BJ (cell line): ENCODE results near the gene TBC1D28. TPM values are rescaled to one million over a fixed set of nuclear protein-coding genes. Genes with fewer than 3 reads are reported as not detected.
A peak's percentile ranks its signal among the peaks of the same experiment; 100 is the strongest.
"Not testable (repeated sequence)": the region's sequence is repeated elsewhere in the genome, so short reads cannot be mapped to it uniquely, and the experiment has no call there.

ENCODE experiments used
- CTCF ChIA-PET: fragments of 350-600 bp; formaldehyde crosslinking; extraction: SDS; loops from one replicate; lab custom pipeline; 2021; ENCODE audit warnings: antibody characterized with exemption, inconsistent platforms; lab: Yijun Ruan, JAX
- POLR2A ChIA-PET: fragments of 300-600 bp; sonication (Branson Sonifier 250); formaldehyde crosslinking; extraction: SDS; loops from one replicate; lab custom pipeline; 2021; ENCODE audit warnings: antibody characterized with exemption; lab: Charles Lee
- DNase-seq: peaks from one replicate; pipeline ENCODE4 v3.0.0-alpha.2; 2011; ENCODE audit warnings: low read depth
- H3K27me3 ChIP-seq: 2 replicates; pipeline ENCODE4 v1.6.0; 2011; ENCODE audit warnings: low read length; ENCODE audit not compliant: control insufficient read depth, insufficient read depth
- H3K36me3 ChIP-seq: 2 replicates; pipeline ENCODE4 v1.5.1; 2011; ENCODE audit warnings: low read length; ENCODE audit not compliant: control insufficient read depth, insufficient read depth
- H3K4me3 ChIP-seq: 2 replicates; pipeline ENCODE4 v1.5.1; 2011; ENCODE audit warnings: low read depth, mild to moderate bottlenecking, control low read depth, low read length
- polyA minus RNA-seq: library from RNA; depleted of rRNA, polyadenylated mRNA; stranded (reverse); fragments of >200 nt; gene quantifications from 2 replicates; pipeline ENCODE4 v1.2.3, GENCODE V29; 2011; rRNA and poly(A)+ RNA removed
- polyA plus RNA-seq: library from polyadenylated mRNA; depleted of rRNA; stranded (reverse); fragments of >200 nt; gene quantifications from 2 replicates; pipeline ENCODE4 v1.2.3, GENCODE V29; 2011; rRNA removed

TBC1D28 gene
- polyA plus RNA-seq (not detected in 2 replicates), polyA minus RNA-seq (not detected in 2 replicates)

DNA sequence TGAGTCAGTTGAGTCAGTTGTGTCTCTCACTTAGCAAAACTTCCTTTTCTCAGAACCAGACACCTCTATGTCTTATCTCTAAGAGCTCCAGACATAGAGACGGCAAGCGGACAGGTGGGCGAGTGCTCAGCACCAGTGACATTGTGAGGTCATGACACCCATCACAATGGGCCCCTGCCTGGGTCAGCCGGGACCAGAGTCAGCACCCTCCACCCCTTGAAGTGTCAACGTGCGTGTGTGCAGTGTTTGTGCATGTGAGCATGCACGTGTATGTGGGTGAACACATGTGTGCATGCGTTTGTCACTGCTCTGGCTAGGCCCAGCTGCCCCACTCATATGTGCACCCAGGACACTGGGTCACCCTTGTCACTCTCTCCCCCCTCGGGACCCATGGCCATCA, at the start of gene TBC1D28:
TSS of gene TBC1D28 (minus strand) at position 101 of the 400 bp plus-strand sequence. CDS start 3,039 bp downstream, outside the sequence.
- CTCF ChIA-PET, DNase-seq, POLR2A ChIA-PET, H3K27me3 ChIP-seq, H3K36me3 ChIP-seq, H3K4me3 ChIP-seq: not testable (repeated sequence)

DNA sequence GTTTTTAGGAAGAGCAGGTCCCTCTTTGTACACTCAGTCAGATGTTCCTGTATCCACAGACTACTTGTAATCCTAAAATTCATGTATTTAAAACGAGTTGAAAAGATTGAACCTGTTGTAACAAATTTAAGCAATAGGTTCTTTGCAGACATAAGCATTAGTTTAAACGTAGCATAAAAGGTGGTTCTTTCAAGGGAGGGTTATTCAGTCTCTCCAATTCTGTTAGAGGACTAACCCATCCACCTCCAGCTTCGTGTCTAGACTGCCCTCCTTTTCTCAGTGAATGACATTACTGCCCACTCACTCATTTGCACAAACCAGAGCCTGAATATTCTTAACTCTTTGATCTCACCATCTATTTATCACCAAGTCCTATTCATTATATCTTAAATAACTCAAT, 38.5 kb upstream of the TBC1D28 start:
- H3K4me3 ChIP-seq = peak overlapping the region; percentile 54
- DNase-seq, H3K36me3 ChIP-seq, POLR2A ChIA-PET, H3K27me3 ChIP-seq, CTCF ChIA-PET: not testable (repeated sequence)

DNA sequence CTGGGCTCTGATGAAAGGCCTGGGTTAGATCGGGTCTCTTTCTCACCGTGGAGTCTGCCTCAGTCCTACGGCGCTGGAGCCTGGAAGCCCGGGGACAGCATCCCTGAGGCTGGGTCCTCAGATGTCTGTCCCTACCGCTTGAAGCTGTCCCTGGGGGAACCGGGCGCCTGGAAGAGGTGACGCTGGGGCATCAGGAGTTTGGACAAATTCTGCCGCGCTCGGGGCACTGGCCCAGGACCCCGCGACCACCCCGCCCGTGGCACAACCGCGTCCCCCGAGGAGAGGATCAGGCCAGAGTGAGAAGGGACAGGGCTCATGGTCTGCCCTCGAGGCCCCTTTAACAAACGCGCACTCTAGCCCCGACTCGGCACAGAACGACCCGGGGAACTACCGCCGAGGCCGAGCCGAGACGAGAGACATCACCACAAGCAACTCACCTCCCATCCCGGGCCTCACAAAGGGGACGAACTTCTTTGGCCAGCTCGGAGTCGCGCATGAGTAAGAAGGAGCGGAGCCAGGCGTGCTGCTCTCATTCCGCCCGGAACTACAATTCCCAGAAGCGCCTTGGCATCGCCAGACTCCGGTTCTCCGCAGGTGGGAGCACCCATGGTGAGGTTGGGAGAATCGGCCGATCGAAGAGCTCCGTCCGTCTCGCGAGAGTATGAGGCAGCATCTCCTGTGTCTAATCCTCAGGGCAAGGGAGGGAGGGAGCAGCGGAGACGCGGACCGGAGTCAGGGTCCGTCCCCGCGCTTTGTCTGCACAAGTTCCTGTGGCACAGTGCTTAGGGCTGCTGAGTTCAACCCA, 37.8 kb upstream of the TBC1D28 start, which contains the start of gene FOXO3B:
TSS of gene FOXO3B (minus strand) at position 548 of the 805 bp plus-strand sequence. CDS start 663 bp downstream, outside the sequence.
- H3K36me3 ChIP-seq, CTCF ChIA-PET, POLR2A ChIA-PET, H3K27me3 ChIP-seq: not testable (repeated sequence)
- peak; percentile 68 for DNase-seq
- peak within 1 kb of the TSS; percentile 54 for H3K4me3 ChIP-seq

DNA sequence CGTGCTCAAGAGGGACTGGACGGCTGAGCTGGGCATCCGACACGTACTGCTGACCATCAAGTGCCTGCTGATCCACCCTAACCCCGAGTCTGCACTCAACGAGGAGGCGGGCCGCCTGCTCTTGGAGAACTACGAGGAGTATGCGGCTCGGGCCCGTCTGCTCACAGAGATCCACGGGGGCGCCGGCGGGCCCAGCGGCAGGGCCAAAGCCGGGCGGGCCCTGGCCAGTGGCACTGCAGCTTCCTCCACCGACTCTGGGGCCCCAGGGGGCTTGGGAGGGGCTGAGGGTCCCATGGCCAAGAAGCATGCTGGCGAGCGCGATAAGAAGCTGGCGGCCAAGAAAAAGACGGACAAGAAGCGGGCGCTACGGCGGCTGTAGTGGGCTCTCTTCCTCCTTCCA, 33.2 kb upstream of the TBC1D28 start:
- POLR2A ChIA-PET, H3K27me3 ChIP-seq, H3K4me3 ChIP-seq, H3K36me3 ChIP-seq, CTCF ChIA-PET, DNase-seq: not testable (repeated sequence)

DNA sequence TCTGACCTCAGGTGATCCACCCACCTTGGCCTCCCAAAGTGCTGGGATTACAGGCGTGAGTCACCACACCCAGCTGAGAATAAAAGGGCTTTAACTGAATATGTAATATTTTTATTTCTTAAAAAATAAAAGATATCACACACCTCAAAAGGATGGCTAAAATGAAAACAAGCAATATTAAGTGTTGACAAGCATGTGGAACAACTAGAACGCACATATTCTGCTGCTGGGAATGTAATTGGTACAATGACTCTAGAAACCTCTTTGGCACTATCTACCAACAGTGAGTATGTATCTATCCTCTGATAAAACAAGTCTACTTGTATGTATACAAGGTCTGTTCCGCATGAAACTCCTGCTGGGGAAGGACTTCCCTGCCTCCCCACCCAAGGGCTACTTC, 32.7 kb upstream of the TBC1D28 start:
- POLR2A ChIA-PET = not testable (repeated sequence)

DNA sequence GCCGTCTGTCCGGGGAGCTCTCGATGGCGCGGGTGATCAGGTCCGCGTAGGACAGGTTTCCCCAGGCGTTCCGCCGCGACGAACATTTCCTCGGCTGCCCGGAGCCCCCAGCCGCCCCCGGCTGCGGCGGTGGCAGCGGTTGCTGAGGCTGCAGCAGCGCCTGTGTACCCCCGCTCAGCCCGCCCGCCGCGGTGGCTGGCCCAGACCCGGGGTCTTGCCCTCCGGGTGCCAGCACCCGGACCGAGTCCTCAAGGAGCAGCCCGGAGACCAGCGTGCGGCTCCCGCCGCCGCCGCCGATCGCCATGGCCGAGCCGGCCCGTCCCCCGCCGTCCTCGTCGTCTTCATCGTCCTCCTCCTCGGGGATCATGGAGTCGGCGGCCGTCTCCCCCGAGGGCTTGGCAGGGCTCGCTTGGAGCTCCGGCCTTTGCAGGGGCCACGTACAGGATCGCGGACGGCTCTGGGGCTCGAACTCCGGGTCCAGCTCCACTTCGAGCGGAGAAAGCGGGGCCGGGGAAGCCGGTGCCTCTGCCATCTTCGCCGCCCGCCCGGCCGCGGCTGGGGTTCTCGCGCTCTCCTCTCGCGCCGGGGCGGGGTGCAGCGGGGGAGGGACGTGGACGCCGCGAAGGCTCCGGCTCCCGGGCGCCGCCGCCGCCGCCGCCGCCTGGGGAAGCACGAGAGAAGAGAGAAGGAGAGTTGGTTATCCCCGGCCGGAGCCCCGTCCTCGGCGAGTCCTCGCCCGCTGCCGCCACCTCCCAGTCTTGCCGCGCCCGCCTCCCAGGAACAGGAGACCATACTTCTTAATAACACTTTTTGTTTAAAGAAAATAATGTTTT, 28.4 kb upstream of the TBC1D28 start:
- POLR2A ChIA-PET, CTCF ChIA-PET, H3K36me3 ChIP-seq, H3K27me3 ChIP-seq, H3K4me3 ChIP-seq, DNase-seq: not testable (repeated sequence)

More for the DNA sequence above, 32.7 kb upstream of the TBC1D28 start:
- DNase-seq, H3K4me3 ChIP-seq, CTCF ChIA-PET, H3K36me3 ChIP-seq, H3K27me3 ChIP-seq: not testable (repeated sequence)

DNA sequence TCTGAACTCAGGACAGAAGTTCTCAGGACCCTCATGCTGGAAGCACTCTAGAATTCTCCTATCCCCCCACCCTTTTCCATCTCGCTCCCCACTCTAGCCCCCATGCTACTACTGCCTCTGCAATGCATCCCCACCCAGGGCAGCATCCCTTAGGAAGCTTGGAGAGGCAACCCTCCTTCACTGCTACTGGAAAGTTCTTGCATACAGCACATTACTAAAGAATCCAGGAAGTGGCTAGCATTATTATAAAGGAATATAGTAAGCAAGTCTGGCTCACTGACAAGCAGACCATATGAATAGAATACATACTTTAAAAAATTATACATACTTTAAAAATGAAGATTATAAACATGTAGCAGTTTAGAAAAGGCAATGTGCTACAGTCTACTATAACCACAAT, 24.4 kb upstream of the TBC1D28 start:
- CTCF ChIA-PET, H3K36me3 ChIP-seq, DNase-seq, H3K27me3 ChIP-seq, H3K4me3 ChIP-seq, POLR2A ChIA-PET: not testable (repeated sequence)

DNA sequence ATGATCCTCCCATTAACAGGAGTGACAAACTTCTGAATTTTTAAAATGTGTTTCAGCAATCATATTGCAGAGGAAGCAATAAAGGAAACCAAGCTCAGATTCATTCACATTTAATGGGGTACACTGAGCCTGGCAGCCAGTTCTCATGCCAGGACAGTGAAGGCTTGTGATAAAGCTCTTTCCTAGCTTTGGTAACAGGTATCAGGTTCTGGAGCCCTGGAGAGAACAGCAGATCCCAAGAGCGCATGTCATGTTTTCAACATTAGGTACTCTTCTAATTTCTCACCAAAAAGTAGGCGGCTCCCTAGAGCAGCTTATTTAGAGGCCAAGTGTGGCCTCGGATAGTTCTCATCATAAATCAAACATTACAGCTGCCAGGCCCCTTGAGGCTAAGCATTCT, 23.3 kb upstream of the TBC1D28 start:
- POLR2A ChIA-PET, H3K36me3 ChIP-seq, DNase-seq, H3K27me3 ChIP-seq, H3K4me3 ChIP-seq, CTCF ChIA-PET: not testable (repeated sequence)

DNA sequence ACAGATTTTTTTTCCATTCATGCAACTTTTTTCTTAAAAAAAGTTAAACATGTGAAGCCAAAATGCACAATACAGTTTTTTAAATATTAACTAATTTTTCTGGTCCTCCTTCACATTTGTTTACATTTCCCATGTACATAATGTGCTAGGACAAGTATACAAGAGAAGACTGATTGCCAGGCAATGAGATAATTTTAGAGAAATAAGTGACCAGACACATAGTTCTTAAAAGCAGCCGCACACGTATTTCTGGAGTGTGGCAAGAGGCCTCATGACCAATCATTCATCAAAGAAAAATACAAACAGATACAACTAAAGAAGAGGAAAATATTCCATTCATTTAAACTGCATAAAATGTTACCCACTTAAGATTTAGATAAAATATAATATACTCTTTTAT, 22.1 kb upstream of the TBC1D28 start:
- CTCF ChIA-PET = not testable (repeated sequence)

DNA sequence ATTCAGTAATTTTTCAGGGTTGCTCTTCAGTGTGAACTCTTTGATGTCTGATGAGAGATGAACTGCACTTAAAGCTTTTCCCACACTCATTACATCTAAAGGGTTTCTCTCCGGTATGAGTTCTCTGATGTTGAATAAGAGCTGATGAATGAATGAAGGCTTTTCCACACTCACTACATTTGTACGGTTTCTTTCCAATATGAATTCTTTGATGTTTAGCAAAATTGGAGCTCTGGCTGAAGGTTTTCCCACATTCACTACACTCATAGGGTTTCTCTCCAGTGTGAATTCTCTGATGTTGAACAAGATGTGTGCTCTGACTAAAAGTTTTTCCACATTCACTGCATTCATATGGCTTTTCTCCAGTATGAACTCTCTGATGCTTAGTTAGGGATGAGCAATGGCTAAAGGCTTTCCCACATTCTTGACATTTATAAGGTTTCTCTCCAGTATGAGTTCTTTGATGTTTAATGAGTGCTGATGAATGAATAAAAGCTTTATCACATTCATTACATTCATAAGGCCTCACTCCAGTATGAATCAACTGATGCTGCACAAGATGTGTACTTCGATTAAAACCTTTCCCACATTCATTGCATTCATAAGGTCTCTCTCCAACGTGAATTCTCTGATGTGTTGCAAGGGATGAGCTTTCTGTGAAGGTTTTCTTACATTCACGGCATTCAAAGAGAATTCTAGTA, 17.9 kb upstream of the TBC1D28 start:
- H3K27me3 ChIP-seq, CTCF ChIA-PET, POLR2A ChIA-PET, DNase-seq, H3K36me3 ChIP-seq, H3K4me3 ChIP-seq: not testable (repeated sequence)

More for the DNA sequence above, 22.1 kb upstream of the TBC1D28 start:
- DNase-seq, POLR2A ChIA-PET, H3K27me3 ChIP-seq, H3K36me3 ChIP-seq, H3K4me3 ChIP-seq: not testable (repeated sequence)

DNA sequence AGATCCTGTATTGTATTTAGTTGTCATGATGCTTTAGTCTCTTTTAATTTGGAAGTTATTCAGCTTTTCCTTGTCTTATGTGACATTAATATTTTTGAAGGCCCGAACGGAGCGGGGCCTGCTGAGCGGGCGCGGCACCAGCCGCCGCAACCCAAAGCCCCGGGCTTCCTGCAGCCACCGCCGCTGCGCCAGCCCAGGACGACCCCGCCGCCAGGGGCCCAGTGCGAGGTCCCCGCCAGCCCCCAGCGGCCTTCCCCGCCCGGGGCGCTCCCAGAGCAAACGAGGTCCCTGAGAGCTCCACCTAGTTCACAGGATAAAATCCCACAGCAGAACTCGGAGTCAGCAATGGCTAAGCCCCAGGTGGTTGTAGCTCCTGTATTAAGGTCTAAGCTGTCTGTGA, 5.9 kb upstream of the TBC1D28 start:
- H3K36me3 ChIP-seq, CTCF ChIA-PET, H3K27me3 ChIP-seq, DNase-seq, POLR2A ChIA-PET, H3K4me3 ChIP-seq: not testable (repeated sequence)

DNA sequence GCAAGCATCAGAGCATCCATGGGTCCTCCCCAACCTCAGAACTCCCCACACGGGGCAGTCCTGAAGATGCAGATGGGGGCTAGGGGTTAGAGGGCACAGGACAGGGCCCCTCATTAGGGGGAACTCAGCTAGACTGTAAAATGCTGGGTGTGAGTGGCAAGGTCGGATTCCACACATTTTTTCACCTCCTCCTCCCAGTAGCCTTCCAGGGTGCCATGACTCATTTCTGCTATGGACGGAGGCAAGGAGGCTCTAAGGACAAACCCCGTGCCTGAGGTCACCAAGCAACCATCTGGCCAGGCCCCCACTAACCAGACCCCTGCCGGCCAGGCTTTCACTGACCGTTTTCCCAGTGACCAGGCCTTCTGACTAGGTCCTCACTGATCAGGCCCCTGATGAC, 1.1 kb downstream of the TBC1D28 start:
- POLR2A ChIA-PET, CTCF ChIA-PET, H3K36me3 ChIP-seq, DNase-seq, H3K27me3 ChIP-seq, H3K4me3 ChIP-seq: not testable (repeated sequence)
